ENCODE measurements around the gene ASB7.

DNA sequence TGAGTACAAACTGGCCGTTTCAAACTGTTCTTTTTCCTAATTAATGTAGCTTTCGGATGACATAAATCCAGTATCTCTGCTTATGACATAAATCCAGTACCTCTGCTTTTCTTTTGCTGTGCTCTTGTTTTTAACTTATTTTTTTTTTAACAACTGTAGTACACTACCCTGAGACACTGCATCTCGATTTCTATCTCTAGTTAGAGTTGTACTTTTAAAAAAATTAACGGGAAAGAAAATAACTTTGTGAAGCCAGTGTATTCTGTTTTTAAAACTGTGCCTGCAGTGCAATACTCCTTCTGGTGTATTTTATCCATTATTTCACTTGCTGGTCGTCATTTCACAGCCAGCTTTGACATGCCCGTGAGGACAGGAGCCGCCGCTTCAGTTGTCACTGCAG is 46.6 kb downstream of the ASB7 start:
- TF ChIP-seq, protein P1, sequence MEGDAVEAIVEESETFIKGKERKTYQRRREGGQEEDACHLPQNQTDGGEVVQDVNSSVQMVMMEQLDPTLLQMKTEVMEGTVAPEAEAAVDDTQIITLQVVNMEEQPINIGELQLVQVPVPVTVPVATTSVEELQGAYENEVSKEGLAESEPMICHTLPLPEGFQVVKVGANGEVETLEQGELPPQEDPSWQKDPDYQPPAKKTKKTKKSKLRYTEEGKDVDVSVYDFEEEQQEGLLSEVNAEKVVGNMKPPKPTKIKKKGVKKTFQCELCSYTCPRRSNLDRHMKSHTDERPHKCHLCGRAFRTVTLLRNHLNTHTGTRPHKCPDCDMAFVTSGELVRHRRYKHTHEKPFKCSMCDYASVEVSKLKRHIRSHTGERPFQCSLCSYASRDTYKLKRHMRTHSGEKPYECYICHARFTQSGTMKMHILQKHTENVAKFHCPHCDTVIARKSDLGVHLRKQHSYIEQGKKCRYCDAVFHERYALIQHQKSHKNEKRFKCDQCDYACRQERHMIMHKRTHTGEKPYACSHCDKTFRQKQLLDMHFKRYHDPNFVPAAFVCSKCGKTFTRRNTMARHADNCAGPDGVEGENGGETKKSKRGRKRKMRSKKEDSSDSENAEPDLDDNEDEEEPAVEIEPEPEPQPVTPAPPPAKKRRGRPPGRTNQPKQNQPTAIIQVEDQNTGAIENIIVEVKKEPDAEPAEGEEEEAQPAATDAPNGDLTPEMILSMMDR (IDR thresholded peaks at IDR 0.05; ENCODE audit: low read length), result no peak
- no peak for TF ChIP-seq EZH2 (optimal IDR thresholded peaks at IDR 0.05; ENCODE audit: low read depth, low read length)
- no peak for TF ChIP-seq EZH2phosphoT487 (IDR thresholded peaks at IDR 0.05; ENCODE audit: low read length)
